Sigmoid colon (tissue), 7 donors: ENCODE data around the gene PRR20G. TPM values are rescaled to one million over a fixed set of nuclear protein-coding genes. Genes with fewer than 3 reads are reported as not detected.

Experiments
- DNase-seq: peaks from one replicate; pipeline ENCODE4 v3.0.0-alpha.2; 2019
- H3K27ac ChIP-seq, 4 donors: fragments of 200-600 bp; sonication (generic); one replicate each; pipeline ENCODE4 v1.5.1; 2016 to 2019; ENCODE audit warnings: mild to moderate bottlenecking in 1 of 4
- H3K27me3 ChIP-seq, 3 donors: fragments of 200-600 bp; sonication (generic); one replicate each; pipeline ENCODE4 v1.5.1; 2019; ENCODE audit warnings: mild to moderate bottlenecking in 1 of 3
- H3K36me3 ChIP-seq, 4 donors: fragments of 200-600 bp; sonication (generic); one replicate each; pipeline ENCODE4 v1.5.1; 2016 to 2019
- H3K4me1 ChIP-seq, 4 donors: fragments of 200-600 bp; sonication (generic); one replicate each; pipeline ENCODE4 v1.5.1; 2017 to 2019
- H3K4me3 ChIP-seq, 4 donors: fragments of 200-600 bp; sonication (generic); one replicate each; pipeline ENCODE4 v1.5.1; 2017 to 2019; ENCODE audit warnings: mild to moderate bottlenecking in 2 of 4, moderate library complexity in 1 of 4
- H3K9me3 ChIP-seq, 4 donors: fragments of 200-600 bp in 3 of 4; sonication (generic) in 3 of 4; one replicate each; pipeline versions ENCODE4 v1.5.1 to v1.6.1; 2013 to 2019
- CTCF ChIP-seq, 4 experiments: fragments of 450-650 bp in 3 of 4; fragments of 200-600 bp in 1 of 4; IDR thresholded peaks; one replicate each; pipeline ENCODE4 v1.5.1; 2016 to 2019; ENCODE audit warnings: antibody characterized with exemption in 4 of 4, mild to moderate bottlenecking in 3 of 4, moderate library complexity in 2 of 4
- EP300 ChIP-seq, 4 donors: sonication (generic); formaldehyde crosslinking; IDR thresholded peaks; one replicate each; pipeline ENCODE4 v1.6.1; 2017; ENCODE audit warnings: antibody characterized with exemption in 4 of 4
- POLR2A ChIP-seq, 2 donors: fragments of 450-650 bp; IDR thresholded peaks; one replicate each; pipeline ENCODE4 v1.6.1; 2016; ENCODE audit warnings: antibody characterized with exemption in 2 of 2, mild to moderate bottlenecking in 2 of 2, moderate library complexity in 2 of 2
- POLR2AphosphoS5 ChIP-seq, 4 donors: sonication (generic); formaldehyde crosslinking; IDR thresholded peaks; one replicate each; pipeline ENCODE4 v1.6.1; 2017; ENCODE audit warnings: antibody characterized with exemption in 4 of 4
- WGBS, 2 donors: extraction: QIAGEN DNeasy Blood & Tissue Kit; methylation state at CpG; one replicate each; pipeline ENCODE4 v1.1.7; 2013; 5-methylcytosine and 5-hydroxymethylcytosine counted together
- intact Hi-C: fragments of 100-400 bp; cut with DNase I; formaldehyde crosslinking; loops from one replicate; pipeline ENCODE4 v1.15.1; 2023
- polyA plus RNA-seq, 3 donors: library from polyadenylated mRNA; stranded (reverse); fragments of 200-250 nt; gene quantifications; one replicate each; pipeline ENCODE4 v1.2.3, GENCODE V29; 2013
- small RNA-seq, 3 donors: library from RNA; depleted of rRNA; stranded (forward); fragments of <200 nt; gene quantifications; one replicate each; pipeline ENCODE3, GENCODE V24; 2016
- total RNA-seq, 4 donors: library from RNA; depleted of rRNA; stranded (reverse); fragments of >200 nt; gene quantifications; one replicate each; pipeline ENCODE4 v1.1.0, GENCODE V29; 2016
- donor health status: healthy with polysubstance abuse.
- donor health status: Bipolar disorder and iron deficiency.
- donor health status: healthy.

The PRR20G gene
- total and polyA plus RNA-seq, 7 donors = not detected

- no peaks in the 10 kb centered on the region for H3K36me3 ChIP-seq
- H3K9me3 ChIP-seq = peaks cover 0 to 7% (median 0%) of the 10 kb centered on the region in 4 donors
- no peaks in the 10 kb centered on the region for H3K4me1 ChIP-seq
- H3K27ac ChIP-seq = no peak overlapping the region
- no peak for DNase-seq
- intact Hi-C loops = no loop called here
- H3K4me3 ChIP-seq = no peak overlapping the region
- 60 to 67% methylated on average over 2 of the region's 2 CpGs for WGBS, 2 donors
- TF ChIP-seq CTCF (IDR thresholded peaks at IDR 0.05) = no peak
- no peak for TF ChIP-seq POLR2AphosphoS5 (IDR thresholded peaks at IDR 0.05)
- TF ChIP-seq EP300 (IDR thresholded peaks at IDR 0.05) = no peak
- H3K27me3 ChIP-seq = peaks cover 0 to 7% (median 7%) of the 10 kb centered on the region in 3 donors
Measured at GRCh38 chr3:127238602-127239001, 49.2 kb downstream of the PRR20G start.

- TF ChIP-seq POLR2AphosphoS5 (IDR thresholded peaks at IDR 0.05) (no peak), EP300 (IDR thresholded peaks at IDR 0.05) (no peak), POLR2A (IDR thresholded peaks at IDR 0.05) (no peak), CTCF (IDR thresholded peaks at IDR 0.05) (no peak)
- WGBS, 2 donors = 29 to 48% methylated on average over 3 of the region's 3 CpGs
- intact Hi-C loops = no loop called here
- H3K27me3 ChIP-seq = peaks cover 0 to 7% (median 7%) of the 10 kb centered on the region in 3 donors
- no peak for DNase-seq
- H3K9me3 ChIP-seq = peaks cover 0 to 7% (median 0%) of the 10 kb centered on the region in 4 donors
- H3K4me1 ChIP-seq = no peaks in the 10 kb centered on the region
- no peak overlapping the region for H3K4me3 ChIP-seq
- H3K27ac ChIP-seq = no peak overlapping the region
- no peaks in the 10 kb centered on the region for H3K36me3 ChIP-seq
Measured at GRCh38 chr3:127237835-127238234, 50.0 kb downstream of the PRR20G start.

- DNase-seq = no peak
- 60 to 75% methylated on average over 3 of the region's 3 CpGs for WGBS, 2 donors
- no peak for TF ChIP-seq EP300 (IDR thresholded peaks at IDR 0.05)
- no peak for TF ChIP-seq POLR2AphosphoS5 (IDR thresholded peaks at IDR 0.05)
- TF ChIP-seq POLR2A (IDR thresholded peaks at IDR 0.05) = no peak
- no peak for TF ChIP-seq CTCF (IDR thresholded peaks at IDR 0.05)
Measured at GRCh38 chr3:127235706-127236105, 52.1 kb downstream of the PRR20G start.

GRCh38 chr3:127234778-127235177 is 53.1 kb downstream of the PRR20G start:
- H3K36me3 ChIP-seq = no peaks in the 10 kb centered on the region
- H3K4me3 ChIP-seq = no peak overlapping the region
- H3K4me1 ChIP-seq = no peaks in the 10 kb centered on the region
- no peaks in the 10 kb centered on the region for H3K27me3 ChIP-seq
- DNase-seq = no peak
- H3K9me3 ChIP-seq = no peaks in the 10 kb centered on the region
- intact Hi-C loops = no loop called here
- no peak overlapping the region for H3K27ac ChIP-seq
- TF ChIP-seq CTCF (IDR thresholded peaks at IDR 0.05) (no peak), EP300 (IDR thresholded peaks at IDR 0.05) (no peak), POLR2A (IDR thresholded peaks at IDR 0.05) (no peak), POLR2AphosphoS5 (IDR thresholded peaks at IDR 0.05) (no peak)

More at GRCh38 chr3:127235706-127236105, 52.1 kb downstream of the PRR20G start:
- Histone ChIP-seq H3K4me3 (no peak overlapping the region), H3K4me1 (no peaks in the 10 kb centered on the region), H3K36me3 (no peaks in the 10 kb centered on the region), H3K9me3 (no peaks in the 10 kb centered on the region), H3K27me3 (peaks cover 0 to 7% (median 7%) of the 10 kb centered on the region in 3 donors), H3K27ac (no peak overlapping the region)
- intact Hi-C loops = no loop called here

Small RNA genes lying within 50 kb of the gene (small RNA-seq; reads per million reads assigned to genes)
- 0 reads per million in 3 donors for gene RNU6-1047P

Other genes starting within 250 kb of the PRR20G start
- gene PRR23E, start 94.9 kb downstream of the PRR20G start, total RNA-seq = not detected
- gene PRR23E, start 94.9 kb downstream of the PRR20G start, polyA plus RNA-seq = not detected